HepG2 (cell line): ENCODE data around the gene TOMM22. TPM values are rescaled to one million over a fixed set of nuclear protein-coding genes. Genes with fewer than 3 reads are reported as not detected.

ENCODE experiments used
- ATAC-seq: fragments of 200-7000 bp; cut with Tn5 transposase; 3 replicates; pipeline ENCODE4 v1.9.1; 2020; ENCODE audit warnings: mild to moderate bottlenecking, moderate library complexity
- BruUV-seq: library from RNA; stranded (reverse); fragments of 400-500 nt; replicated peaks from 2 replicates; lab custom pipeline; 2021; lab: Mats Ljungman, UMichigan
- CTCF ChIA-PET: fragments of 300-600 bp; formaldehyde crosslinking; extraction: SDS; loops from one replicate; lab custom pipeline; 2021; ENCODE audit warnings: low total read pairs, inconsistent platforms, low intra/inter-chr PET ratio; lab: Yijun Ruan, JAX
- POLR2A ChIA-PET: fragments of 350-600 bp; sonication (Branson Sonifier 250); formaldehyde crosslinking; loops from one replicate; lab custom pipeline; 2020; ENCODE audit warnings: antibody characterized with exemption, inconsistent platforms; lab: Yijun Ruan, JAX
- DNase-seq: peaks from one replicate; pipeline ENCODE4 v3.0.0-alpha.2; 2015; ENCODE audit warnings: low spot score
- FAIRE-seq: peaks from 3 replicates; lab custom pipeline; 2011; peaks lifted over from hg19 to GRCh38; lab: Jason Lieb, UNC
- H2AFZ ChIP-seq: one replicate; pipeline ENCODE4 v1.6.1; 2011; ENCODE audit warnings: low read length, inconsistent platforms
- H3K27ac ChIP-seq: fragments of 300-600 bp; 3 replicates; pipeline ENCODE4 v1.8.0; 2011; ENCODE audit warnings: mixed run types, mild to moderate bottlenecking, mixed read lengths, low read length, inconsistent platforms; ENCODE audit not compliant: insufficient read depth; ENCODE audit errors: extremely low read length
- H3K27me3 ChIP-seq, 2 experiments: fragments of 200-600 bp in 1 of 2; 2 replicates in 1 of 2; 3 replicates in 1 of 2; pipeline versions ENCODE4 v1.6.0 to v1.8.0; 2011; ENCODE audit warnings: low read length in 2 of 2, mild to moderate bottlenecking in 2 of 2, moderate library complexity in 2 of 2, inconsistent platforms in 1 of 2; ENCODE audit not compliant: insufficient read depth in 2 of 2, control insufficient read depth in 1 of 2
- H3K36me3 ChIP-seq, 2 experiments: fragments of 200-600 bp in 1 of 2; replicated peaks in 1 of 2; 2 replicates in 1 of 2; 3 replicates in 1 of 2; pipeline versions ENCODE4 v1.5.1 to v1.8.0; 2011; ENCODE audit warnings: low read length in 2 of 2, inconsistent platforms in 1 of 2; ENCODE audit not compliant: insufficient read depth in 2 of 2, control insufficient read depth in 1 of 2
- H3K4me1 ChIP-seq: 2 replicates; pipeline ENCODE4 v1.5.1; 2012; ENCODE audit warnings: low read length, inconsistent platforms; ENCODE audit not compliant: insufficient read depth
- H3K4me2 ChIP-seq: 2 replicates; pipeline ENCODE4 v1.6.0; 2011; ENCODE audit warnings: low read depth, low read length, inconsistent platforms
- H3K4me3 ChIP-seq, 3 experiments: fragments of 200-600 bp in 1 of 3; sonication (generic), shearing (Covaris generic) in 1 of 3; replicated peaks in 1 of 3; 2 replicates each; pipeline ENCODE4 v1.5.1; 2011 to 2016; ENCODE audit warnings: low read length in 3 of 3, inconsistent platforms in 2 of 3, low read depth in 2 of 3, mild to moderate bottlenecking in 2 of 3, control low read depth in 1 of 3, mixed read lengths in 1 of 3; ENCODE audit not compliant: insufficient read depth in 1 of 3
- H3K79me2 ChIP-seq: one replicate; pipeline ENCODE4 v1.6.1; 2011; ENCODE audit warnings: low read length, inconsistent platforms; ENCODE audit not compliant: insufficient read depth
- H3K9ac ChIP-seq: 2 replicates; pipeline ENCODE4 v1.6.0; 2011; ENCODE audit warnings: mild to moderate bottlenecking, low read depth, low read length, inconsistent platforms; ENCODE audit not compliant: insufficient read depth
- H3K9me3 ChIP-seq: 2 replicates; pipeline ENCODE4 v1.5.1; 2012; ENCODE audit warnings: mild to moderate bottlenecking, low read length
- H4K20me1 ChIP-seq: 2 replicates; pipeline ENCODE4 v1.6.0; 2011; ENCODE audit warnings: inconsistent platforms, mild to moderate bottlenecking, low read length, moderate library complexity; ENCODE audit not compliant: insufficient read depth
- CC2D1A ChIP-seq: sonication (generic); formaldehyde crosslinking; IDR thresholded peaks from 2 replicates; pipeline ENCODE4 v1.8.1; 2023; ENCODE audit warnings: mild to moderate bottlenecking, missing genetic modification reagents
- ESRRA ChIP-seq: sonication (generic); formaldehyde crosslinking; IDR thresholded peaks from 2 replicates; pipeline ENCODE4 v1.5.1; 2020; ENCODE audit warnings: mild to moderate bottlenecking, low read depth, missing genetic modification reagents
- FOXA1 ChIP-seq, 2 experiments: fragments of 450-650 bp in 1 of 2; sonication (generic) in 1 of 2; formaldehyde crosslinking in 1 of 2; IDR thresholded peaks; 2 replicates each; pipeline versions ENCODE4 v1.4.0 to v1.6.1; 2016 to 2020; ENCODE audit warnings: missing genetic modification reagents in 1 of 2
- HNRNPLL ChIP-seq: fragments of 200-400 bp; formaldehyde crosslinking; IDR thresholded peaks from 2 replicates; pipeline ENCODE4 v1.6.1; 2017; ENCODE audit warnings: mild to moderate bottlenecking, low read depth, low read length; ENCODE audit not compliant: poor library complexity, severe bottlenecking
- HOXA9 ChIP-seq: sonication (generic); formaldehyde crosslinking; IDR thresholded peaks from 2 replicates; pipeline ENCODE4 v1.8.1; 2022; ENCODE audit warnings: missing genetic modification reagents, mild to moderate bottlenecking, moderate library complexity, borderline replicate concordance
- SP140L ChIP-seq: sonication (generic); formaldehyde crosslinking; IDR thresholded peaks from 2 replicates; pipeline ENCODE4 v1.4.0; 2020; ENCODE audit warnings: missing genetic modification reagents, borderline replicate concordance
- ZFP90 ChIP-seq: sonication (generic); formaldehyde crosslinking; IDR thresholded peaks from 2 replicates; pipeline ENCODE4 v1.8.0; 2022; ENCODE audit warnings: missing genetic modification reagents, mild to moderate bottlenecking, inconsistent platforms, borderline replicate concordance
- ZNF12 ChIP-seq: sonication (generic); formaldehyde crosslinking; IDR thresholded peaks from 2 replicates; pipeline ENCODE4 v1.5.0; 2020; ENCODE audit warnings: missing genetic modification reagents
- ZNF143 ChIP-seq: sonication (generic); formaldehyde crosslinking; IDR thresholded peaks from 2 replicates; pipeline ENCODE4 v1.4.0; 2020; ENCODE audit warnings: missing genetic modification reagents
- ZNF18 ChIP-seq: sonication (generic); formaldehyde crosslinking; IDR thresholded peaks from 2 replicates; pipeline ENCODE4 v1.8.0; 2022; ENCODE audit warnings: mild to moderate bottlenecking, missing genetic modification reagents; ENCODE audit not compliant: insufficient replicate concordance
- ZNF251 ChIP-seq: sonication (generic); formaldehyde crosslinking; IDR thresholded peaks from 2 replicates; pipeline ENCODE4 v1.9.0; 2021; ENCODE audit warnings: mild to moderate bottlenecking, missing genetic modification reagents
- ZNF253 ChIP-seq: sonication (generic); formaldehyde crosslinking; IDR thresholded peaks from 2 replicates; pipeline ENCODE4 v1.8.0; 2022; ENCODE audit warnings: mild to moderate bottlenecking, missing genetic modification reagents, borderline replicate concordance
- WGBS: methylation state at CpG from one replicate; pipeline ENCODE4 v1.1.6; 2017; ENCODE audit warnings: low lambda C conversion rate; 5-methylcytosine and 5-hydroxymethylcytosine counted together
- in situ Hi-C: cut with HindIII; loops from 2 replicates; pipeline ENCODE4 v1.10.0; 2017; ENCODE audit warnings: low pct_unique_long_range_greater_than_20kb; ENCODE audit not compliant: extremely low pct_ligation_motif_present
- intact Hi-C: fragments of 100-400 bp; cut with micrococcal nuclease; formaldehyde crosslinking; loops from one replicate; pipeline ENCODE4 v1.10.0; 2022; ENCODE audit not compliant: unreplicated experiment
- polyA plus RNA-seq, 8 experiments: library from polyadenylated mRNA; depleted of rRNA in 3 of 8; stranded (reverse) in 7 of 8; unstranded in 1 of 8; fragments of >200 nt; fragmentation: Illumina TruSeq in 4 of 8; extraction: Trizol in 4 of 8; gene quantifications; 2 replicates each; pipeline versions ENCODE4 v1.2.1 to v1.2.3, GENCODE V29; 2011 to 2016; ENCODE audit warnings: low read depth in 4 of 8, missing spikeins in 1 of 8, mixed read lengths in 1 of 8; ENCODE audit not compliant: insufficient read depth in 1 of 8
- total RNA-seq, 5 experiments: library from RNA; depleted of rRNA; stranded (reverse); fragments of >200 nt; fragmentation: Illumina TruSeq; extraction: Trizol; gene quantifications; 2 replicates each; pipeline ENCODE4 v1.2.3, GENCODE V29; 2016; ENCODE audit warnings: low read depth in 1 of 5
- TF ChIP-seq, protein P1 (sequence below), 2 experiments: fragments of 450-650 bp in 1 of 2; sonication (generic) in 1 of 2; formaldehyde crosslinking in 1 of 2; IDR thresholded peaks; 2 replicates each; pipeline versions ENCODE4 v1.6.1 to v1.8.0; 2016 to 2022; ENCODE audit warnings: antibody characterized with exemption in 1 of 2, mild to moderate bottlenecking in 1 of 2, missing genetic modification reagents in 1 of 2

TOMM22 gene
- total and polyA plus RNA-seq, 2 of the 13 experiments (the other 11 are each of a cell fraction or from before 2014, with no cell fraction given) = 46.9 to 118 TPM

GRCh38 chr22:38700270-38700788 lies 18.6 kb downstream of the TOMM22 start:
- in situ Hi-C loops (no loop called here), intact Hi-C loops (no loop called here)
- peak overlapping the region; percentile 77 to 98 (median 91) for H3K4me3 ChIP-seq
- ATAC-seq = peak; percentile 32
- H4K20me1 ChIP-seq = peaks cover 5% of the 10 kb centered on the region; the same call in 1 of the 2 replicates
- CTCF ChIA-PET = no interaction called here
- peak overlapping the region; percentile 95 for H3K9ac ChIP-seq
- H3K79me2 ChIP-seq = peaks cover 37% of the 10 kb centered on the region
- H3K9me3 ChIP-seq = no peaks in the 10 kb centered on the region
- no peak for FAIRE-seq
- H2AFZ ChIP-seq = no peak overlapping the region
- peak overlapping the region; percentile 76 for H3K4me2 ChIP-seq
- H3K4me1 ChIP-seq = peaks cover 67% of the 10 kb centered on the region
- POLR2A ChIA-PET = interaction anchor here (9.9 kb wide), 1 partner anchor 17 kb away, joined by 102 read pairs; the partner anchor contains the start of gene TOMM22
- BruUV-seq = no TSS peak
- under 1% methylated on average over 17 of the region's 57 CpGs for WGBS
- no peaks in the 10 kb centered on the region for H3K36me3 ChIP-seq
- H3K27ac ChIP-seq = peak overlapping the region; percentile 84
- H3K27me3 ChIP-seq = no peaks in the 10 kb centered on the region; a peak in 1 of 5 replicates
- peak; percentile 35 for DNase-seq
- no peak for TF ChIP-seq ZNF12 (CRISPR knock-in tag)
- no peak for TF ChIP-seq ZNF143 (CRISPR knock-in tag)
- TF ChIP-seq ESRRA = 0 out of 2 replicates have a peak, but pooled peaks have one; percentile 3
- TF ChIP-seq SP140L = no peak
- no peak for TF ChIP-seq ZNF251 (CRISPR knock-in tag)
- no peak for TF ChIP-seq FOXA1 (IDR thresholded peaks at IDR 0.05)
- TF ChIP-seq FOXA1 (CRISPR knock-in tag; IDR thresholded peaks at IDR 0.05) = no peak
- no peak for TF ChIP-seq ZNF18 (CRISPR knock-in tag)
- peak; percentile 11 for TF ChIP-seq HNRNPLL
- no peak for TF ChIP-seq CC2D1A (CRISPR knock-in tag)
- TF ChIP-seq, protein P1, sequence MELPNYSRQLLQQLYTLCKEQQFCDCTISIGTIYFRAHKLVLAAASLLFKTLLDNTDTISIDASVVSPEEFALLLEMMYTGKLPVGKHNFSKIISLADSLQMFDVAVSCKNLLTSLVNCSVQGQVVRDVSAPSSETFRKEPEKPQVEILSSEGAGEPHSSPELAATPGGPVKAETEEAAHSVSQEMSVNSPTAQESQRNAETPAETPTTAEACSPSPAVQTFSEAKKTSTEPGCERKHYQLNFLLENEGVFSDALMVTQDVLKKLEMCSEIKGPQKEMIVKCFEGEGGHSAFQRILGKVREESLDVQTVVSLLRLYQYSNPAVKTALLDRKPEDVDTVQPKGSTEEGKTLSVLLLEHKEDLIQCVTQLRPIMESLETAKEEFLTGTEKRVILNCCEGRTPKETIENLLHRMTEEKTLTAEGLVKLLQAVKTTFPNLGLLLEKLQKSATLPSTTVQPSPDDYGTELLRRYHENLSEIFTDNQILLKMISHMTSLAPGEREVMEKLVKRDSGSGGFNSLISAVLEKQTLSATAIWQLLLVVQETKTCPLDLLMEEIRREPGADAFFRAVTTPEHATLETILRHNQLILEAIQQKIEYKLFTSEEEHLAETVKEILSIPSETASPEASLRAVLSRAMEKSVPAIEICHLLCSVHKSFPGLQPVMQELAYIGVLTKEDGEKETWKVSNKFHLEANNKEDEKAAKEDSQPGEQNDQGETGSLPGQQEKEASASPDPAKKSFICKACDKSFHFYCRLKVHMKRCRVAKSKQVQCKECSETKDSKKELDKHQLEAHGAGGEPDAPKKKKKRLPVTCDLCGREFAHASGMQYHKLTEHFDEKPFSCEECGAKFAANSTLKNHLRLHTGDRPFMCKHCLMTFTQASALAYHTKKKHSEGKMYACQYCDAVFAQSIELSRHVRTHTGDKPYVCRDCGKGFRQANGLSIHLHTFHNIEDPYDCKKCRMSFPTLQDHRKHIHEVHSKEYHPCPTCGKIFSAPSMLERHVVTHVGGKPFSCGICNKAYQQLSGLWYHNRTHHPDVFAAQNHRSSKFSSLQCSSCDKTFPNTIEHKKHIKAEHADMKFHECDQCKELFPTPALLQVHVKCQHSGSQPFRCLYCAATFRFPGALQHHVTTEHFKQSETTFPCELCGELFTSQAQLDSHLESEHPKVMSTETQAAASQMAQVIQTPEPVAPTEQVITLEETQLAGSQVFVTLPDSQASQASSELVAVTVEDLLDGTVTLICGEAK (IDR thresholded peaks at IDR 0.05) = no peak
- TF ChIP-seq, protein P1 (CRISPR knock-in tag; IDR thresholded peaks at IDR 0.05) = 0 out of 2 replicates have a peak, but pooled peaks have one; percentile 4
- TF ChIP-seq ZNF253 (CRISPR knock-in tag) = no peak
- TF ChIP-seq ZFP90 (CRISPR knock-in tag) = peak; percentile 6; the same call in 1 of the 2 replicates
- 0 out of 2 replicates have a peak, but pooled peaks have one; percentile 18 for TF ChIP-seq HOXA9 (CRISPR knock-in tag)
